ENCODE measurements around the gene RXFP4.

Gene RXFP4

DNA sequence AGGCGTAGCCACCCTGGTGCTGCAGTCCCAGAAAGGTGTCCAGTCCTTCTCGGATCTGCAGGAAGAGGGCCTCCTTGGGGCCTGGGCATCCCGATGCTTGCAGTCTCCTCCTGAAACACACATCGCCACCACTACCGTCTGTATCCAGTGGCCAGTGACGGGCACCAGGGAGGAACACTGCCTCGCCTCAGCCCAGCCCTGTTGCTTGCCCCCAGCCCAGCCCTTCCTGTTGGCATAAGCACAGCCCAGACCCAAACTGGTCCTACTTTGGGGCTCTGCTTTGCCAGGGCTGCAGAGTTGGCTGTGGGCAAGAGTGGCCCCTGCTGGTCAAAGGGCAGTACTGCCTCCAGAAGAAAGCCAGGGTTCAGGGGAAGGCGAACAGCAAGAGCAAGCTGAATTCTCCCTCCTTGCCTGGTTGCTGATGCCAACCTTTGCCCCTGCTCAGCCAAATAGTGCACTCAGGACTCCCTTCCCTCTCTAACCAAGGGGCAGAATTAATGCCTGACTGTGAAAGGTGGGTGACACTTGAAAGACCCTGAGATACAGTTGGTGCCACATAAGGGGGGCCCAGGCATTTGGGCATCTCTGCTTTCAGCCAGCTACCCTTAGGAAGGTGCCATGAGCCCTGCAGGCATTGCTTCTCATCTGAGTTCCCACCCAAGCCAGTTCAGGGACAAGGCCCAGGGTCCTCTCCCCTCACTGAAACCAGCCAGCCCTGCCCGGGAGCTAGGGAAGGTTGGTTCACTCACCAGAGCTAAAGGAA is 48.0 kb downstream of the RXFP4 start:
- Histone ChIP-seq H3K27me3 (ENCODE audit: control insufficient read depth, insufficient read depth, low read length, poor library complexity, severe bottlenecking) (no peaks in the 10 kb centered on the region), H3K4me3 (ENCODE audit: insufficient read depth, low read depth, low read length) (no peak overlapping the region), H3K9me3 (ENCODE audit: control insufficient read depth, low read length) (no peaks in the 10 kb centered on the region), H3K4me1 (ENCODE audit: control insufficient read depth, insufficient read depth, low read length) (peaks cover under 1% of the 10 kb centered on the region), H3K27ac (ENCODE audit: insufficient read depth, low read depth, low read length, poor library complexity, severe bottlenecking) (no peak overlapping the region), H3K36me3 (ENCODE audit: control insufficient read depth, insufficient read depth, low read length) (no peaks in the 10 kb centered on the region)
- WGBS, 2 experiments, result 64 to 65% methylated on average over 9 of the region's 9 CpGs

GRCh38 chr1:155990005-155990739 is 48.7 kb downstream of the RXFP4 start:
- Histone ChIP-seq H3K27ac (ENCODE audit: insufficient read depth, low read depth, low read length, poor library complexity, severe bottlenecking) (no peak overlapping the region), H3K36me3 (ENCODE audit: control insufficient read depth, insufficient read depth, low read length) (no peaks in the 10 kb centered on the region), H3K4me3 (ENCODE audit: insufficient read depth, low read depth, low read length) (no peak overlapping the region), H3K4me1 (ENCODE audit: control insufficient read depth, insufficient read depth, low read length) (no peaks in the 10 kb centered on the region), H3K27me3 (ENCODE audit: control insufficient read depth, insufficient read depth, low read length, poor library complexity, severe bottlenecking) (no peaks in the 10 kb centered on the region), H3K9me3 (ENCODE audit: control insufficient read depth, low read length) (no peaks in the 10 kb centered on the region)
- WGBS, 2 experiments, result 94 to 95% methylated on average over 5 to 6 of the region's 6 CpGs
